OCI-LY3 (cell line): ENCODE data around the gene FREM3.

Experiments
- EZH2phosphoT487 ChIP-seq: fragments of 200-600 bp; shearing (Covaris generic); IDR thresholded peaks from 2 replicates; pipeline ENCODE4 v1.6.1; 2018; ENCODE audit warnings: antibody characterized with exemption, mixed run types, low read depth
- TF ChIP-seq, protein P1 (sequence below): fragments of 200-600, 300-600 bp; sonication (generic); IDR thresholded peaks from 2 replicates; pipeline ENCODE4 v1.5.1; 2014; ENCODE audit warnings: antibody characterized with exemption, low read length, low read depth

DNA sequence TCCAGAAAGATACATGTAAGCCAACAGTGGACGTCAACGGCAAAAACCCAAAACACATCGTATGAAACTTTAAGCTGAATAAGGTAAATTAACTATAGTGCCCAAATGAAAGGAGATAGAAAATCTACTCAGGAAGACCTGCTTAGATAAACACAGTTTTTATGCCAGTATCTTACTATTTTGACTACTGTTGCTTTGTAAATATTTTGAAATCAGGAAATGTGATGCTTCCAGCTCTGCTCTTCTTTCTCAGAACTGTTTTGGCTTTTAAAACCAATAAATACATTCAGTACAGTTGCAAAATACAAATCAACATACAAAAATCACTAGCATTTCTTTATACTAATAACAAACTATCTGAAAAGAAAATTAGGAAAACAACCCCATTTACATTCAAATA, 103.2 kb downstream of the FREM3 start:
- TF ChIP-seq, protein P1, sequence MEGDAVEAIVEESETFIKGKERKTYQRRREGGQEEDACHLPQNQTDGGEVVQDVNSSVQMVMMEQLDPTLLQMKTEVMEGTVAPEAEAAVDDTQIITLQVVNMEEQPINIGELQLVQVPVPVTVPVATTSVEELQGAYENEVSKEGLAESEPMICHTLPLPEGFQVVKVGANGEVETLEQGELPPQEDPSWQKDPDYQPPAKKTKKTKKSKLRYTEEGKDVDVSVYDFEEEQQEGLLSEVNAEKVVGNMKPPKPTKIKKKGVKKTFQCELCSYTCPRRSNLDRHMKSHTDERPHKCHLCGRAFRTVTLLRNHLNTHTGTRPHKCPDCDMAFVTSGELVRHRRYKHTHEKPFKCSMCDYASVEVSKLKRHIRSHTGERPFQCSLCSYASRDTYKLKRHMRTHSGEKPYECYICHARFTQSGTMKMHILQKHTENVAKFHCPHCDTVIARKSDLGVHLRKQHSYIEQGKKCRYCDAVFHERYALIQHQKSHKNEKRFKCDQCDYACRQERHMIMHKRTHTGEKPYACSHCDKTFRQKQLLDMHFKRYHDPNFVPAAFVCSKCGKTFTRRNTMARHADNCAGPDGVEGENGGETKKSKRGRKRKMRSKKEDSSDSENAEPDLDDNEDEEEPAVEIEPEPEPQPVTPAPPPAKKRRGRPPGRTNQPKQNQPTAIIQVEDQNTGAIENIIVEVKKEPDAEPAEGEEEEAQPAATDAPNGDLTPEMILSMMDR, result no peak
- no peak for TF ChIP-seq EZH2phosphoT487
